Astrocyte (in vitro differentiated cells and primary cell): Measurements from ENCODE around the gene RNF34.

Experiments used
- EZH2 ChIP-seq: IDR thresholded peaks from 2 replicates; pipeline ENCODE4 v1.6.1; 2012; ENCODE audit warnings: mild to moderate bottlenecking, low read length, inconsistent platforms; ENCODE audit not compliant: insufficient read depth
- TF ChIP-seq, protein P1 (sequence below): IDR thresholded peaks from 2 replicates; pipeline ENCODE4 v1.5.1; 2011; ENCODE audit warnings: low read depth, mild to moderate bottlenecking, inconsistent platforms, low read length, moderate library complexity; ENCODE audit not compliant: insufficient read depth

- no peak for TF ChIP-seq EZH2
- TF ChIP-seq, protein P1, sequence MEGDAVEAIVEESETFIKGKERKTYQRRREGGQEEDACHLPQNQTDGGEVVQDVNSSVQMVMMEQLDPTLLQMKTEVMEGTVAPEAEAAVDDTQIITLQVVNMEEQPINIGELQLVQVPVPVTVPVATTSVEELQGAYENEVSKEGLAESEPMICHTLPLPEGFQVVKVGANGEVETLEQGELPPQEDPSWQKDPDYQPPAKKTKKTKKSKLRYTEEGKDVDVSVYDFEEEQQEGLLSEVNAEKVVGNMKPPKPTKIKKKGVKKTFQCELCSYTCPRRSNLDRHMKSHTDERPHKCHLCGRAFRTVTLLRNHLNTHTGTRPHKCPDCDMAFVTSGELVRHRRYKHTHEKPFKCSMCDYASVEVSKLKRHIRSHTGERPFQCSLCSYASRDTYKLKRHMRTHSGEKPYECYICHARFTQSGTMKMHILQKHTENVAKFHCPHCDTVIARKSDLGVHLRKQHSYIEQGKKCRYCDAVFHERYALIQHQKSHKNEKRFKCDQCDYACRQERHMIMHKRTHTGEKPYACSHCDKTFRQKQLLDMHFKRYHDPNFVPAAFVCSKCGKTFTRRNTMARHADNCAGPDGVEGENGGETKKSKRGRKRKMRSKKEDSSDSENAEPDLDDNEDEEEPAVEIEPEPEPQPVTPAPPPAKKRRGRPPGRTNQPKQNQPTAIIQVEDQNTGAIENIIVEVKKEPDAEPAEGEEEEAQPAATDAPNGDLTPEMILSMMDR = no peak
Observed at GRCh38 chr12:121454921-121455320, 55.0 kb downstream of the RNF34 start.
